HG02610 (cell line): ENCODE results near the gene PAX5.

Source experiments
- ATAC-seq: cut with Tn5 transposase; IDR thresholded peaks from one replicate; pipeline ENCODE4 v1.9.1; 2021; ENCODE audit warnings: mild to moderate bottlenecking, moderate library complexity; ENCODE audit not compliant: unreplicated experiment

PAX5 gene

DNA sequence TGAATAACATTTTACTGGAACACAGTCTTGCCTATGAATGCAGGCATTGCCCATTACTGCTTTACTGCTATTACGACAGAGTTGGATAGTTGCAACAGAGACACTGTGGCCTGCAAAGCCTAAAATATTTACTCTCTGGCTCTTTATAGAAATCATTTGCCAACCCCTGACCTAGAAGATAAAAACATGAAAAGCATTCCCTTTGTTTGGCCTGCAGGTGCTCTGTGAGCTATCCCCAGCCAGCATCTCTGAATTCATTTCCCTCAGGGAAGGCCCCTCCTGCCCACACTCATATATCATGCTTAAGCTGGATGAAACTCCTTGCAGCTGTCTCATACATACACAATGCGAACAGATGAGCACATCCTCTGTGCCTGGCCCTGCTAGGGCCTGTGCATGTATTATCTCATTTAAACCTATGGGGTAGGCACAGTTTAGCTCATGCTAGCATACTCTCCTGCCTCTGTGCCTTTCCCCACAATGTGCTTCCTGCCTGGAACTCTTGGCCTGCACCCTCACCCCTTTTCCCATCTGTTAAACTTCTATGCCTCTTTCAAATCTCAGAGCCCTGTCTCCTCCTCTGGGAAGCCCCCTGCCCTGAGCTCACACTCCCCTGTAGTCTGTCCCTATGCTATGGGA, 193.1 kb downstream of the PAX5 start:
- ATAC-seq: no peak

DNA sequence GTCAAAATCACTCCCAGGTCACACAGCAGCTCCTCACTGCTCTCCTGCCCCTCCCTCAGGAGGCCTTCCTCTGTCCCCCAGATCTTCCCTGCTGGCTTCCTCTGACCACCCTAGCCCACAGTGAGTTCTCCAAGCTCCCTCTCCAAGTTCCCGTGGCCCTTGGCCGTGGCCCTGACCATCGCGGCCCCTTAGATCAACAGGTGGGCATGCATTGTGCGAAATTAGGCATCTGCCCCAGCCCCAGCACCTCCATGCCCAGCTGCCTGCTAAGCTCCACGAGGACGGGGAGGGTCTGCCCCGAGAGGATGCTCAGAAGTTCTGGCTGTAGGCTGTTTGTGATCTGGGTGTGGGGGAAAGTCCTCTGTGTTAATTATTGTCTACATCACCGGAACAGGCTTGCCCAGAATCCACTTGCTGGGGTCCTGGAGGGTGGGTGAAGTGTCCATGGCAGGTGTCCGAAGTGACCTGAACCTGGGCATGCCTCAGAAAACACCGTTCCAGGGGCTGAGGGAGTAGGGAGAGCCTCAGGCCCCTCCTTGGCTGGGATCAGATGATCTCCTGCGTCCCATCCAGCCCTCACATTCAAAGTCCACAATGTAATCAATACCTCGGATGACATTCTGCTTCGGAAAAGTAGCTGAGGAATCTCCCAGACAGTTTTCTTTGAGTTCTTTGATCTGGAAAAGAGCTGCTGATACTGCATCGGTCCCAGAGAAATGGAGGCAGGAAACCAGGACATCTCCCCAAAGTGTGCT, 194.8 kb downstream of the PAX5 start:
- ATAC-seq: no peak

DNA sequence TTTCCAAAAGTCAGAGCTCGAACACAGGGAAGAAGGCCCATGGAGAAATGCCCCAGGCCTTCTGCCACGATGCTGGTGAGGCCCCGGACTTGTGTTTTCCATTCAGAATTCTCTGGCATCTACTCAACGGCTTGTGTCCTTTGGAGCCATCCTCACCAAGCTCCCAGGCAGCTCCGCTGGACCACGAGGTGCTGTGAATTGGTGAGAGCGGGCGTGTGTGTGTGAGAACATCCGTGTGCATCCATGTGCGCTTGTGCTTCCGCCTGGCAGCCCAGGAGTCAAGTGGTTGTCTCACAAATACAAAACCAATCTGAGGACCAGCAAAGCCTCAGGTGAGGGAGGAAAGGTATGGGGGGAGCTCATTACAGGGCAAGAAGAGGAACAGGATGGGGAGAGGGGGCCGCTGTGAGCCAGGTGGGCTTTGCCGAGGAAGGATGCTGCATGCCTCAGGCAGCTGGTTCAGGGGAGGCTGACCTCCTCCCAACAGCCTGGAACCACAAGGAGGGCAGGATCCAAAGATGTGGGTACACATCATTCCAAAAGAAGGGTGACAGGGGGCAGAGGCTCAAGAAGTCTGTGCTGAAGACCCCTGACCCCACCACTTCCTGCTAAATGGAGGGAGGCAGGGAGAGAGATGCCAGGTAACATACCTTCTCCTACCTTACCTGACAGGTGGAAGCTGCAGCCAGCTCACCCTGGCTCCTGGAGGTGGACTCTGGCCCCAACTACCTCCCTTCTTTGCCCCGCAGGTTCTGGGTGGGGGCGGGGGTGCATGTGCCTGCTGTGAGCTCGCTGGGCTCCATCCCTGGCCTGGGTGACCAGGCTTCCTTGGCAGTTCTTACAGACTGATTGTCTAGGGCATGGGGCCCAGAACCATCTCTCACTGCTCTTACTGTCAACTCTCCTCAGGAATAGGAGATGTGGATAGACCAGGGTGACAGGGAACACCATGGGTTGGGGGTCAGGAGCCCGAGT, 196.3 kb downstream of the PAX5 start:
- ATAC-seq: no peak

DNA sequence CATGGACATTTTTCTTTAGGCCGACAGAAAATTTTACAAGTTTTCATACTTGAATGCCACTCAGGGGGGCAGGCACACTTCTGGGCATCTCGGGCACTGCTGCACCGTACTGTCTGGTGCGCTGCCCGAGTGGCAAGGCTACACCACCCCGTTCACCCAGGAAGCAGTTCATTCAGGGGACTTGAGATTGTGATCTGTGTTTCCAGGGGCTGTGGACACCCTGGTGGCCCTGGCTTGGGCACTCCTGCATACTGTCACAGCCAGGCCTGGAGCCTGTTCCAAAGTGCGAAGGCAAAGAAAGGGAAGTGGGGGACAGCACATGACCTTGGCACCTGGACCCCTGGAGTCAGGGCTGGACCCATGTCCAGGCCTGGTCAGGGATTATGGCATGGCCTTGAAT, 197.6 kb downstream of the PAX5 start:
- ATAC-seq: no peak

DNA sequence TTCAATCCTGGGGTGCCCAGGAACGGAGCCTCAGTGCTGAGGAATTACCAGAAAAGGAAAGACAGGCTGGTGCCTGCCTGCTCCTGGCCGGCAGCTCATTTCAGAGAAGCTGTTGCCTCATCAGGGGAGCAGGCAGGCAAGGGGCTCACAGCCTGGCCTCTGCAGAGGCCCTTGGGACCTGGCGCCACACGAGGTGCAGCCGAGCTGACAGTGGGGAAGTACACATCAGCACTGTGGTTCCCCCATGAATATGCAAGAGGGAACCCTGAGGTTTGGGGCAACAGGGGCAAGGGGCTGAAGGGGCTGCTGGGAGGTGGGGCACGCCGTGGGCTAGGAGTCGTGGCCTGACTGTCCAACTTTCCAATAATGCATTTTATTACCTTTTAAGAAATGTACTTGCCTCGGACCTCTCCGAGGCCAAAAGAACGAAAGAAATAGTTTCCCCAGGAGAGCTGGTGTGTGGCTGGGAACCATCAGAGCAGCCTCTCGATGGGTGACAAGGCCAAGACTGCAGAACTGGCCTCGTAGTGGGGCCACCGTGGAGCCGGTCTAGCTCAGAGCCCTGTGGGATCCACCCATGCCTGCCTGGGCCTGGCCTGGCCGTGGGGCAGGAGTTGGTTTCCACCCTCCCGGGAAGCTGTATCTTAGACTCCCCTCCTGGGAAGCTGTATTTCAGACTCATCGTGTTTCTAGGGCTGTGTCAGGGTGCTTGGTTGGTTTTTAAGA, 198.6 kb downstream of the PAX5 start:
- no peak for ATAC-seq

DNA sequence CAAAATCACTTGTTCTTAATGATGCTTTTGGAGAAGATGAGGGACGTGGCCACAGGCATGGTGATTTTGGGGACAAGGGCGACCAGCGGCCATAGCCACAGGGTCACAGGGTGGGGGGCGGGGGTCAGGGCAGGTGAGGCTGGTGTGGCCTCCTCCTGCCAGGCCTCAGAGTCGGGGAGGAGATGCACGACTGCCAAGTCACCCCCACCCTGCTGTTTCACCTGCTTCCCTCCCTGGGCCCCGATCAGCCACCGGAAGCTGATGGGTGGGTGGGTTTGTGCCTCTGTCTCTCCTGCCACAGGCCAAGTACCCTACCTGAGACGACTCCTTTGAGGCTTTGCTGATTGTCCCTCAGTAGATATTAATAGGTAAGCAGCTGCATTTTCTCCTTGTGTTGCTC, 199.3 kb downstream of the PAX5 start:
- no peak for ATAC-seq

DNA sequence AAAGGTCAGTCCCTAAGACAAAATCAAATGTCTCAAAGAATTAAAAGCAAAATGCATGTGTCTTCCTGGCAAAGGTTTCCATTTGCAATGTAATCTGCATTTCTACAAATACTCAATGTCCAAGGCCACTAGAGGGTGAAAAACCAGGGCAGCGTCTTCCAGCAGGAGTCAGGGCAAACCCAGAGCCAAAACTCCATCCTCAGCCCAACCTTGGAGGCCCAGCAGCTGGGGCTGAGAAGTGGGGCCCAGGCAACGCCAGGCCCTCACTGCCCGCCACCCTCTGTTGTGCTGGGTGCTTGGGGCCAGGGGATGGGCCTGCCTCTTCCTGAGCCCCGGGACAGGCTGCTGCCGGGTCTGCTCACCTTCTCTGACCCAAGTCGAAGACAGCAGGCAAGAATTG, 200.1 kb downstream of the PAX5 start:
- ATAC-seq: no peak

DNA sequence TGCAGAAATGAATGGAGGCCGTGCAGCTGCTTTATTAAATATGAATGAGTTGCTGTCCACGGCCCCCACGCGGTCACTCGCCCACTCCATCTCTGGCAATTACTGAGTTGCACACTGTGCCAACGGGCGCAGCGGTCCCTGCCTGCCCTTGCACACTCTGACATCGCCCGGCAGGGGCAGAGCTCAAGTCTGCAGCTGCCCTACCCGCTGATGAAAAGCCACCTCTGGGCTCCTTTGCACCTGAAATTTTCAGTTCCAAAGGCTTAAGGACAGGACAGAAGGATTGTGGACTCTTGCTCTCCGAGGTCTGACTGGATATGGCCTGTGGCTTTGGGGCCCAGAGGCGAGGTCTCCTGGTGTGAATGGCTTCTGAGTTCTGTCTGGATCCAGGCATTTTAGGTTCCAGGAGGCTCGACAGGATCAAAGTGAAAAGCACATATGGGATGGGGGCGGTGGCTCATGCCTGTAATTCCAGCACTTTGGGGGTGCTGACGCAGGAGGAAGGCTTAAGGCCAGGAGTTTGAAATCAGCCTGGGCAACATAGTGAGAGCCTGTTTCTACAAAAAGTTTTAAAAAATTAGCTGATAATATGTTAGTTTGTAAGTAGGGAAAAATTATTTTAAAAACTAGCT, 201.8 kb downstream of the PAX5 start:
- ATAC-seq: no peak

DNA sequence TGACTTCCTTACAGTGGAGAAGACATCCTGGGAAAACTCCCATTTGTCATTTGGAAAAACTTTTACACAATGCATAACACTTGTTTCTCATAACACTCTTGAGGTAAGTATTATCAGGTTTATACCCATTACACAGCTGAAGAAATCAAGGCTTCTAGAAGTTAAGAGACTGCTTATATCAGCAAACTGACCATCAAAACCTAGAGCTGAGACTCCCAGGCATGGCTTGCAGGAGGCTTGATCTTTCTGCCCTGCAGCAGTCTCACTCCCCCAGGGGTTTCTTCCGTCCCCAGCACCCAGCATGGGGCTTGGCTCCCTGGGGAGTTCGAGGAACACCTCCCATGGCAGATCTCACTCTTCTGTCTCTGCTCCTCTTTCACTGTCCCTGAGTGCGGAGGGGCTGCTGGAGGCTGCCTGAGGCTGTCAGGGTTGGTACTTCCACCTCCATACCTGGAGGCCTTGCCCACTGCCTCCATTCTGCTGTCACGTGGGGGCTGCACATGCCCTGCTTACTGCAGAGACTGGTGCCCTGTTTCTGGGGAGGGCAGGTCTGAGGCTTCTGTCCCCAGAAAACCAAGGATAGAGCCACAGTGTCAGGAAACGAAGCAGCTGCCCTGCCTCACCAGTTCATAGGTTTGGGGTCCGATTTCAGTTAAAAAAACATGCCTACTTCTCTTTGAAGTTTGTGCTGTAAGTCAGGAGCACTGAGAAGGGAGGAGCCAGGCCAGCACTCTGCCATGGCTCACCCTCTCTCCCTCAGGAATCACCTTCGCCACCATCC, 202.5 kb downstream of the PAX5 start:
- ATAC-seq: no peak

DNA sequence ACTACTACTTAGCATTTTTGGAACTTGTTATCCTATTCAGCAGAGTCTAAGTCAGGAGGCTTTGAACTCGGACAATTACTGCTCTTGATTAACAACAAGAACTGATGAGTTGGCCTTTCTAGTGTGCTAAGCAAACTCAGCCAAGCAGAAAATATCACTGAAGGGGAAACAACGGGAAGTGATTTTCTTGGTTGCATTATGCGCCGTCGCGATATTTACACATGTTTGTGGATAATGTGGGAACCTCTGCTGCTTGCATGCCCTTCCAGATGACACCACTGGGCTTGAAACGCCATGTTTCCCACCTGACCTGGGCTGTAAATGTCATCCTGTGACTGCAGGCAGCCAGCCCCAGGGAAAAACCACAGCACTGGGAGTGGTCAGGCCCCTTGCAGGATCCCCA, 205.5 kb downstream of the PAX5 start:
- no peak for ATAC-seq

DNA sequence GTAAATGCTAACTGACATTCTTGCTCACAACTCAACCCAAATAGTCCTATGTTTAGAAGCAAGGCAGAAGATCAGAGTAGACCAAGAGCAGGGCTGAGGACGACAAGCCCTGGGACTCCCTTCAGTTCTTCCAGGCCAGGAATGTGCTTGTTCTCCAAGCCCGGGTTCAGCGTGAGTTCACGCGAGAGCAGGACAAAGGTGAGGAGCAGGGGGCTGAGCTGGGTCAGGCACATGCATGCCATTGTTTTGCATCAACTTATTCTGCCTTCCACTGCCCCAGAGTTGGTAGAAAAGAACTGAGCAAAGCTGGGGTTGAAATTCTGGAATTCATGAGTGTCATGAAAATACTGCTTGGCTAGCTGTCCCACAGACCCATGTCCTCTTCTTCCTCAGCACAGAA, 206.5 kb downstream of the PAX5 start:
- no peak for ATAC-seq

DNA sequence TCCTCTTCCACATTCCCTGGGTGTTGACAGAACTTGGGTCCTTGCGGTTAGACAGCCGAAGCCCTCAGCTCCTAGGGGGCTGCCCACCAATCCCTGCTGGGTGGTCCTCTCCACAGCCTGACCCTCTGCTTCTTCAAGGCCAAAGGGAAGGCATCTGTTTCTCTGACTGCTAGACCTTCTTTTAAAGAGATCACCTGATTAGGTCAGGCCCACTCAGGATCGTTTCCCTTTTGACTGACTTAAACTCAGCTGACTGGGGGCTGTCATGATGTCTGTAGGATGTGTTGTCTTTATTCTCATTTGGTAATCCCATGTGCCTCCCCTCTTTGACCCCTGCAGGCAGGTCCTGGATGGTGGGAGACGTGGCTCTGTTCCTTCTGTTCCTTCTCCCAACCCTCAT, 207.5 kb downstream of the PAX5 start:
- no peak for ATAC-seq

DNA sequence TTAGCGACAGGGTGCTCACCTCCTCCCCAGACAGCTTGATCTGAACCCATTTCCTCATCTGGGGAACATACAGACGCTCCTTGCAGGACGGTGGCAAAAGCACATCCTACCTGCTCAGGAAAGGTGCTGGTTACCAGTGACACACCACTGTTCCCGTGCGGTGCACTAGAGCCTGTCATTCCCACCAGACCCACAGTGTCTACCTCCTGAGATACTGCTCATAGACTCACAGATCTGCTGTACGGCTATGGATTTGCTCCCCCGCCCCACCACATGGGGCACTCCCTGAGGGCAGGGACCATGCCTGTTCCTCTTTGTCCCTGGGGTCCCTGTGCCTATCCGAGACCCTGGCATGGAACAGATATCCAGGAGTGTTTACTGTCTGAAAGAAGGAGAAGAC, 208.9 kb downstream of the PAX5 start:
- ATAC-seq: no peak

DNA sequence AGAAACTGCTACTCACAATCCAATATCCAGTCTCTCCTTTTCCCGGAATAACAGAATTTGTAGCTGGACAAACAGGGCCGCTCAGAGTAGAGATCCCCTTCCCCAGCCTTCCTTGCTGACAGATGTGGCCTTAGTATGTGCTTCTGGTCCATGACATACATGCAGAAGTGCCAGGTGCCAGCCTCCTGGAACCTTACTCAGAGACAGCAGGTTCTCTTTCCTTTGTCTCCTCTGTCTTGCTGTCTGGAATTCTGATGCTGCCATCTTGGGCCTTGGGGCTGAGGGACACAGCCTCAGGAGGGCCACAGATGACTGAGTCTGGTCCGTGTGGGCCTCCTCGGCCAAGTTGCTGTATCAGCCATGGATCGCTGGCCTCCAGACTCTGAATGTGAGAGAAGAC, 210.1 kb downstream of the PAX5 start:
- no peak for ATAC-seq

DNA sequence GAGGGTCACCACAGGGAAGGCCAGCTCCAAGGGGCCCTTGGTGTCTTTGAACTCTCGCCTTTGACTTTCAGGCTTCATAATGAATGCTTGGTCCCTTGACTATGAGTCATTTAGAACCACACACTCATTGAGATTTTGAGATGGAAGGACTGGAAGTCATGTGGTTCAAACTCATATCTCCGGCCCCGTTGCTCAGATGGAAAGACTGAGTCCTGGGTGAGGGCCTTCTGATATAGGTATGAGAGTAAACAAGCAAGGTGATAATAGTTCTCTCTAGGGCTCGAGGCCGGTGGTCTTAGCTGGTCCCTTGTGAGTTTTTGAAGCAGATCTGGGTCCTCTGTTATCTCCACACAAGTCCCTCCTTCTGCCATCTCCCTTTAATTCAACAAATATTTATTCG, 210.6 kb downstream of the PAX5 start:
- no peak for ATAC-seq

DNA sequence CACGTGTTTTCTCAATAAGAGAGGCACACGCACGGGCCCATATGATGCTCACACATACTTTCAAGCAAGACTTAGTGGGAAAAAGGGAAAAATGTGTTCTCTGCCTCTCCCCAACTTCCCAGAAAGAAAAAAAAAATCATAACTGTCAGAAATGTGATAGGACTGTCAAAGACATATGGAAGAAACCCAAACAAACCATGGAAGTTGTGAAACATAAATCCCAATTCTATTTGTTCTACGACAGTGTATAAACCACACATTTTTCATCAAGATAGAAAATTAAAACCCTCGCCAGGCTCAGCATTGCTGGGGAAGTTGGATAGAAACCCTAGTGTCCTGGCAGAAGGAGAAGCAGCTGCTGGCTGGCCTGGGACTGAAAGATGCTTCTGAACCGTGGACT, 211.9 kb downstream of the PAX5 start:
- ATAC-seq: no peak

DNA sequence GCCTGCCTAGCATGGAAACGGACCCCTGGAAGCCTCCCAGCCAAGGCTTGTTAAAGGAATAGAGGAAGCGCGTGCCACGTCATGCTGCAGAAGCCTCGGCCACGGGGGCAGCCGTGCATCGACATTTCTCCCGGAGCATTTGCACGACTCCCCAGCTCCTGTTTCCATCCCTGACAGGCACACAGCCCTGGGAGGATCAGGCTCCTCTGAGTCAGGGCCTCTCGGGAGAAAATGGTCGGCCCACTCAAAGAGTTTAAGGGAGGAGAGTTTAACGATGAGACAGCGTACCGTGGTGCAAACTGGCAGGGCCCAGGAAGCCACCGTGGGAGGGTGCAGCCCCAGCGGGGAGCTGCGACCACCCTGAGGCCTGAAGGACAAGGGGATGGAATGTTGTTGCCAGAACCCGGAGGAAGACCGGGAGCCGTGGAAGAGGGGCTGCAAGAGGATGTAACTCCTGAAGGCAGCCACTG, 213.6 kb downstream of the PAX5 start:
- no peak for ATAC-seq

DNA sequence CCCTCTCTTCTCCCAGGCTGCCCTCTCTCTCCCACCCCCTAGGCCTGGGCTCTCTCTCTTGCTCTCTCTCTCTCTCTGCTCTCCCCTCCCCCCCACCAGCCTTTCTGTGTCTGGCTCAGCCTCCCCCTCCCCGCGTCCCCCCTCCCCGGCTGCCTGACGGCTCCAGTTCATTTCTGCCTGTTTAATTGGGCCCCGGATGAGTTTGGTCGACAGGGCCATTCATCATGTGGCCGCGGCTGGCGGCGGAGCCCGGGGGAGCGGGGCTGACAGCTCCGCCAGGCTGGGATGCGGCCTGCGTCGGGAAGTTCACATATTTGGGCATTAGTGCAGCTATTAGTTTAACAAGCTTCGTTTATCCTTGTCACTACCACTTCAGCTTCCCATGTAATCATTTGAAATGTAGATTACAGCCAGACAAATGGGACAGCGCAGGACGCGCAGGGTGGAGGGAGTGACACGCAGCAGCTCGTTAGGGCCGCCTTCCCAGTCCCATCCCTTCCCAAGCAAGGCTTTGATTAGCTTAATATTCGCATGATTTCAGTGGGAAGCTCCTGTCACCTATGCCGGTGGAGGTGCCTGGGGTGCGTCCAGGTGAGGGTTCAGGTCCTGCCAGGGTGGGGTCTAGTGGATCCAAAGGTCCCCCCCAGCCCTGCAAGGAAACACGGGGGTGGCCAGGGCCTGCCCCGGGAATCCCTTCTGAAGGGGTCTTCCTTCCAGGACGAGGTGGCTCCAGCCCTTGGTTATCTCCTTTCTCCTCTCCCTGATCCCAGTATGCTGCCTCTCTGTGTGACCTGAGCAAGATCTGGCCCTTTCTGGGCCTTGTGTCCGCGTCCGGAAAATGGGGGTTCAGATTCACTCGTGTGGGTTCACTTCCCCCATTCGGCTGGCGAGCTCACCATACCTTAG, 214.8 kb downstream of the PAX5 start:
- ATAC-seq: no peak
